Hematopoietic multipotent progenitor cell treated with erythropoietin and hydrocortisone succinate and interleukin-3 and kit ligand, for 6 days (in vitro differentiated cells): ENCODE results near the gene SYT14.
"Not testable (repeated sequence)": the region's sequence is repeated elsewhere in the genome, so short reads cannot be mapped to it uniquely, and the experiment has no call there.

Experiments used
- DNase-seq: peaks from one replicate; pipeline ENCODE4 v3.0.0-alpha.2; 2015

The SYT14 gene

DNA sequence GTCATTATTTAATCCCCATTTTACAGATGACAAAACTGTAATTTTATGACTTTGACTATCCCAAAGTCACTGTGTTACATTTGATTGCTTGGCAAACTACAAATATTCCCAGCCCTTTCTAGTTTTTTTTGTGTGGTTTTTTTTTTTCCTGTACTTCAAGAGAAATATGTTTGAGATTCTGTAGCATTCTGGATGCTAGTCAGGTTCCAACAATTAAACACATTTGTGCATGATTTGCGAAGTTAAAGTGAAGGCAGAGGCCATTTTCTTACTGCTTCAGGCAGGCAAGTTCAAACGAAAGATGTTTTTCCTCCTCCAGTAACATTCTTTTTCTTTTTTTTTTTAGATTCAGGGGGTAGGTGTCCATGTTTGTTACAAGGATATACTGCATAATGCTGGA lies 186.7 kb downstream of the SYT14 start:
- DNase-seq = no peak

DNA sequence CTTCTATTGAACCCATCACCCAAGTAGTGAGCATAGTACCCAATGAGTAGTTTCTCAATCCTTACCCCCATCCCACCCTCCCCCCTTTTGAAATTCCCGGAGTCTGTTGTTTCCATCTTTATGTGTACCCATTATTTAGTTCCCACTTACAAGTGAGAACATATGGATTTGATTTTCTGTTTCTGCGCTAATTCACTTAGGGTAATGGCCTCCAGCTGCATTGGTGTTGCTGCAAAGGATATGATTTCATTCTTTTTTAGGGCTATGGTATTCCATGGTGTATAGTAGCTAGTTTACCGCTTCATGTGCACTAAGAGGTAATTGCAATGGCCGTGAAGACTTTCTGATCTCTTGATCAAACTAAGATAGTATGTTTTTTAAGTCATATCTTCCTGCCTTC lies 187.1 kb downstream of the SYT14 start:
- DNase-seq = no peak

DNA sequence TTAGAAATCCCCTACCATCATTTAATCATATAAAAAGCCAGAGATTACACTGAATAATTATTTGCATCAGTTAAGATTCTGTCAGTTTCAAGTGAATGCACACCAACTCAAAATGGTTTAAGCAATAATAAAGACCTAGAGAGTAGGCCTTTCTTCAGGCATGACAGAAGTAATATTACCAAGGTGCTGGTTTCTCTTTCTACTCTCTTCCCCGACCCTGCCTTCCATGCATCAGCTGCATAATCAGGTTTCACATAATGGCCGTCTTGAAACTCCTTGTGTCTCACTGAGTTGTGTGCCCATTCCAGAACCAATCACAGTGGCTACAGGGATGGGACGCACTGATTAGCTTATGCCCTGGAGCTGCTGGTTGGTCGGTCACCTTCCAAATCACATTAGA lies 191.1 kb downstream of the SYT14 start:
- no peak for DNase-seq

DNA sequence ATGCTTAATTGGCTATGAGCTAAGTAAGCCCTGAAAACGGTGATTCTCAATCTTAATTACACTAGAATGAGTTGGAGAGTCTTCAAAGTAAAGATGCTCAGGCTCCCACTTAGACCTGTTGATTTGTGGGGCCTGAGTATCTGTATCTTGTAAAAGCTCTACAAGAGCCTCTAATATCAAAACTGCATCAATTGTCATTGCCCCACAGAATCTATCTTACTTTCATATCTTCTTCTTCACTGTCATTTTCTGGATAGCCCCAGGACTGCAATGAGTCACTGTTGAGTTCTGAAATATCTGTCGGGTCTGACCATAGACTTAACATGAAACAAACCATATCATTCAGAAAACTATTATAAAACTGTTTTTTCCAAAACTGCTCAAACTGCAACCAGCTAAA lies 191.7 kb downstream of the SYT14 start:
- no peak for DNase-seq

DNA sequence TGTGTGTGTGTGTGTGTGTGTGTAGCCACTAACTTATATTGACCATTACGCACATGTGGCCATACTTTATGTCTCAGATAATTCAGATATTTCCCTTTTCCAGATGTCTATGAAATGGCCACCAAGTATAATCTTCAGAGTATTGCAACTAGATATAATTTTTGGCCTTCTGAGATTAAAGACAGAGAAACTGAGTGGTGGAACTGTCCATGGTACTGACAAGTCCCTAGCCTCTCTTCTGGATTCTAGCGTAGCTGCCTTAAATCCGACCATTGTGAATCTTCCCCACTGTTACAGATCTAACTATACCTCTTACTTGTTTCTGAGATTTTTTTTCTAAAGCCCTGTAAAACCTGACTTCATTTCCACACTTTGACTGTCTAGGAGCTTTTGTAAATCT lies 194.6 kb downstream of the SYT14 start:
- peak; percentile 56 for DNase-seq

DNA sequence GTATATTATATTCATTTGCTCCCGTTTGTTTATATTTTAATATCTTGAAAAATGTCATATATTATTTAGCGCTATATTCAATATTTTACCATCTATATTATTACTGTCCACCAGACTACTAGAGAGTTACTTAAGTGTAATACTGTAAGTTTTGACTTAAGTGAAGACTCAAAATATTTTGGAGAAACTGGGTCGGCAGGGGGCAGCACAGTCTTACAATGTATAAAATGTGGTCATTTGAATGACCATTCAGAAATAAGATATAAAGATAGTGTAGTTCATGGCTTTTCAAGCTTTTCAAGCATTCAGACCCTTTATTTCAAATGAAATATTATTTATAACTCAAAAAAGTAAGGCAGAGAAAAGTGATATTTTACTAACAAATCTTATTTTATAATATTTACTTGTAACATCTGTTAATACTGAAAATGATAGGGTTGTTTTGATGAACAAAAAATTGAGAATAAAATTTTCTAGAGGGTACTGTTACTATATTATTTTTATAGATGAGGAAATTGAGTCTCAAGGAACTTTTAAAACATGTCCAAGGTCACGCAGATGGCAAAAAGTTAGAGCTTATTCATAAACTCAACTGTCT lies 205.5 kb downstream of the SYT14 start:
- DNase-seq = peak; percentile 77

DNA sequence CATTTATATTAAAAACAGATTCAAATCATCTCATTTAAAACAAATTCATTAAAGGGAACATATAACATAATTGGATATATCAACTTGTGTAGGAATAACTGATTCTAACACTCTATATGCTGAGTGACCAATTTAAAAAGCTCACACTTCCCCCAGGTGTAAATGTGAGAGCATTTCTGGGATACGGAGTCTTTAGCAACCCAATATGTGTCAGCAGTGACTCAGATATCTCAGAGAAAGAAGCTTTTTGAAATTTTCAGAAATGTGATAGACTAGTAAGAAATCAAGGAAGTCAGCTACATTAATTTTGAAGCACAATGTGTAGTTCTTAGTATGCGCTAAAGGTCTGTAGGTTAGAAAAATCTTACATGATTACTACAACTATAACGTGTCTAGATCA lies 206.7 kb downstream of the SYT14 start:
- no peak for DNase-seq

DNA sequence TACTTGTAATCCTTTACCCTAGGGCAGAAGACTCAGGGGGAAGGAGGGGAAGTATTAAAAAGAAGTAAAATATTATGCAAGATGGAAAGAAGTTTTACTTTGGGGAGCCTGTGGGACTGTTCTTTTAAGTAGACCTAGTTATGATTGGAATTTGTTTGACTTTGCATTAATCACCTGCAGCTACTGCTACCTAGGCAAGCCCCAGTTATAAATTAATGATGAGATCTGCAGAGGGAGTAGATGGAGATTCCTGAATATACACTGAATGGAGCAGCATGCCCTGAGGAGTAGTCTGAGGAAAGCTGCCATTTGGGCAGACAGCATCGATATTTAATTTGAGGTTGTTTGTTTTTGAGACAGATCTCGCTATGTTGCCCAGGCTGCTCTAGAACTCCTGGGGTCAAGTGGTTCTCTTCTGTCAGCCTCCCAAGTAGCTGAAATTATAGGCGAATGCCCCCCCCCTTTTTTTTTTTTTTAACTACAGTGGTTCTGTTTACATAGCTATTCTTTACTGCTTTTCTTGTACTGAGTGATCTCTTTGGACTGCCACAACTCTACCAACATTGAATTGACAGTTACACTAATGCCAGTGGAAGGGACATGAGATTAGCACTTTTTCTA lies 213.1 kb downstream of the SYT14 start:
- no peak for DNase-seq

DNA sequence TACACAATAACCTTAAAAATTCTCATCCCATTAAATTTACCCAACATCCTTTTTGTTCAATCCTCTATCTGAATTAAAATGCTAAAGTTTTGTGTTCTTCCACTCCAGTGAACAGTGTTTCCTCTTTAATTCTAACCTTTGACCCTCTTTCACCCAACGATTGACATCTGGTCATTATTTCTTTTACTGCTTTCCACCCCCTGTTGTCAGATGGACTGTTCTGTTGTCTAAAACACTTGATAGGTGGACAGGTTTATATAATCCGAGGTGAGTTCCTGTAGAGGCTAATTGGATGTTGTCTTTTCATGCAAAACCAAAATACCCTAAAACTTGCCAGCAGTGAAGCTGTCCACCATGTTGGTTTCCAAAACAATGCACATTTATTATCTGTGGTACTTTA lies 221.2 kb downstream of the SYT14 start:
- DNase-seq = no peak

DNA sequence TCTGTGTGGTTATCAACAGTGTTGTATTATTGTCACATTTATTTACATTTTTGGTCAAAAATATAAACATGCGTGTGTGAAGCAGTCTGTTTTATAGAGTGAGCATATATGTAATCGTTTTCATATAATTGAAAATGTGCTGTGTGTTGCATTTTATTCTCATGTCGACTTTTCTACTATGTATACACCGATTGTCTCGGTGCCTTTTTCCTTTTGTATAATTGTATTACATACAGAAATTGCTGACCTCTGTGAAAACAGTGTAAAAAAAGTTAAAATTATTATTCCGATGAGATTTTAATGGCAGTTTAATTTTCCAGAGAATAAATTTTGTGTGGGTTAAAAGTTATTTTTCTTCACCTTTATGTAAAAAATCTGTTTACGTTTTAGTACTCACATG lies 232.2 kb downstream of the SYT14 start:
- no peak for DNase-seq

DNA sequence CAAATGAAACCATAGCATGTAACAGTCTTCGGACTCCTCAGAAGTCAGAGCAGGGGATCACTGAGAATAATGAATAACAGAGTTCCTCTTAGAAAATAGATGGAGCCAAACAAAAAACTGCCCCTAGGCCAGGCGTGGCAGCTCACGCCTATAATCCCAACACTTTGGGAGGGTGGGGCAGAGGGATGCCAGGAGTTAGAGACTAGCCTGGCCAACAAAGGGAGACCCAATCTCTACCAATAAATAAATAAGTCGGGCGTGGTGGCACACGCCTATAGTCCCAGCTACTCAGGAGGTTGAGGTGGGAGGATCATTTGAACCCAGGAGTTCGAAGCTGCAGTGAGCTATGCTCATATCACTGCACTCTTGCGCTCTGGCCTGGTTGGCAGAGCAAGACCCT lies 236.1 kb downstream of the SYT14 start:
- no peak for DNase-seq

DNA sequence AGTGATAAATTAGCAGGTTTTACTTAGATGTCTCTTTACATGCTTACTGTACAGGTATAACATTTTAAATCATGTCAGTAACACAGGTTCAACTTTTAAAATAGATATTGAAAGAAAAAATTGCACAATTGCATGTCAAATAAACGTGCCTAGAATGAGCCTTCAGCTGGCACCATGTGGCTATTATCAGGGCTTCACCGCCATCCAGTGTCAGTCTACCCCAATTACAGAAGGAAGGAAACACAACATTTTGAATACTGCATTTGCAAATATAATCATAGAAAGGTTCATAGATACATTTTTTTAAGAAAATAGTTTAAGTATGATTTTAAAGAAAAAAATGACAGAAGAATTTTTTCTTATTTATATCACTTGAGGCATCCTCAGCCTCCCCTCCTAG lies 247.0 kb downstream of the SYT14 start:
- DNase-seq = no peak

DNA sequence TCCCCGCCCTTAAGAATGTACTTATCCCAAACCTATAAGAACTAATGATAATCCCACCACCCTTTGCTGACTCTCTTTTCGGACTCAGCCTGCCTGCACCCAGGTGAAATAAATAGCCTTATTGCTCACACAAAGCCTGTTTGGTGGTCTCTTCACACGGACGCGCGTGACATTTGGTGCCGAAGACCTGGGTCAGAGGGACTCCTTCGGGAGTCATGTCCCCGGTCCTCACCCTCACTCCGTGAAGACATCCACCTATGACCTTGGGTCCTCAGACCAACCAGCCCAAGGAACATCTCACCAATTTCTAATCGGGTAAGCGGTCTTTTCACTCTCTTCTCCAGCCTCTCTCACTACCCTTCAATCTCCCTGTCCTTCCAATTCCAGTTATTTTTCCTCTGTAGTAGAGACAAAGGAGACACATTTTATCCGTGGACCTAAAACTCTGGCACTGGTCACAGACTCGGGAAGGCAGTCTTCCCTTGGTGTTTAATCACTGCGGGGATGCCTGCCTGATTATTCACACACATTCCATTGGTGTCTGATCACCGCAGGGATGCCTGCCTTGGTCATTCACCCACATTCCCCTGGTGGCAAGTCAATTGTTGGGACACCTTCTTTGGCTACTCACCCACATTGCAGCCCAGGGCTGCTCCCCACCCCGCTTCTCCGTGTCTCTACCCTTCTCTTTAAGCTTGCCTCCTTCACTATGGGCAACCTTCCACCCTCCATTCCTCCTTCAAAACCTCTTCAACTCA lies 250.0 kb downstream of the SYT14 start:
- not testable (repeated sequence) for DNase-seq

DNA sequence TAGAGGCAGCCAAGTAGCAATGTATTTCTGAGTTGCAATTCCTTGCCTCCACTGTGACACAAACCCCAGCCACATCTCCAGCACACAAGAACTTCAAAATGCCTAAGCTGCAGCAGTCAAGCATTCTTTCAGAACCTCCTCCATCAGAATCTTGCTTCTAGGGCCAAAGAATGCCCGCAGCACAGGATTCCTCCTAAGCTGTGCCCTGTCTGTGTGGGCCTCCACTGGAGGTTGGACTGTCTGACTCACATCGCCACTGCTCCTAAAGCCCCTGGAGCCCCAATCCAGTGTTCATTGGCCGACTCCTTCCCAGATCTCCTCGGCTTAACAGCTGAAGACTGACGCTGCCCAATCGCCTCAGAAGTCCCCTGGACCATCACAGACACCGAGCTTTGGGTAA lies 251.4 kb downstream of the SYT14 start:
- no peak for DNase-seq

DNA sequence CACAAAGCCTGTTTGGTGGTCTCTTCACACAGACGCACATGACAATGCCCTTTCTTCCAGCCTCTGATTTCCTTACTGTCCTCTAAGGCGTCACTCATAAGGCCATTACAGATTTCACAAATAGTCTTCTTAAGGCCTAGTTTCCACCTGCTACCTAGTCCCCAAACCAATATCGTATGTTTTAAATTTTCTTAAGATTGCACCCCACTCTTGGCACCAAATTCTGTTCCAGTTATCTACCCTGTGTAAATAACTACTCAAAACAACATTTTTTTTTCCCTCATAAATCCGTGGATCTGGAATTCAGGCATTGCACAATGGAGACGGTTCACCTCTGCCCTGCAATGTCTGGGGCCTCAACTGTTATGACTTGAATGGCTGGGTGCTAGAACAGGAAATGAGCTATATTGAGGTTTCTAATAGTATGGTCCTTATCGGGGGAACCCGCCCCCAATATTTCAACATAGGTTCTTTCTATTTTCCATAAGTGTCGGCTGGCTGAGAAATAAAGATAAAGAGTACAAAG lies 257.7 kb downstream of the SYT14 start:
- DNase-seq = no peak

DNA sequence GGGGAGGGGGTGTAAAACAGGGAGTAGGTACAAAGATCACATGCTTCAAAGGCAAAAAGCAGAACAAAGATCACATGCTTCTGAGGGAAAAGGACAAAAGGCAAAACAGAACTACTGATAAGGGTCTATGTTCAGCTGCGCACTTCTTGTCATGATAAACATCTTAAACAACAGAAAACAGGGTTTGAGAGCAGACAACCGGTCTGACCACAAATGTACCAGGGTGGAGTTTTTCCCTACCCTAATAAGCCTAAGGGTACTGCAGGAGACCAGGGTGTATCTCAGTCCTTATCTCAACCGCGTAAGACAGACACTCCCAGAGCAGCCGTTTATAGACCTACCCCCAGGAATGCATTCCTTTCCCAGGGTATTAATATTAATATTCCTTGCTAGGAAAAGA lies 258.2 kb downstream of the SYT14 start:
- not testable (repeated sequence) for DNase-seq

DNA sequence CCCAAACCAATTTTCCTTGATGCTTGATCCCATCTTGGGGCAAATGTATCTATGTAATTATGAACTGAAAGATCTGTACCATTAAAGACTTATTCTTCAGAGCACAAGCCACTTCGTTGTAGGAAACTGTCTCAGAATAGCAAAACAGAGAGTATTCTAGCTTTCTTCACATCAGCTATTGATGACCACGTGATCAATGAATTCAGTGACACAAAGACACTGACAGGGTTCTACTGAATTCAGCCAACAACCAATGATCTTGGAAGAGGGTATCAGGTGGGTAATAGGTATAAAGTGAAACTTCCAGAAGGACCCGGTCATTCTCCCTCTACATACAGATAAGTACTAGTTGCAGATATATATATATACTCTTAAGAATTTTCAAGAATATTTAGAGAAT lies 260.8 kb downstream of the SYT14 start:
- DNase-seq = no peak

DNA sequence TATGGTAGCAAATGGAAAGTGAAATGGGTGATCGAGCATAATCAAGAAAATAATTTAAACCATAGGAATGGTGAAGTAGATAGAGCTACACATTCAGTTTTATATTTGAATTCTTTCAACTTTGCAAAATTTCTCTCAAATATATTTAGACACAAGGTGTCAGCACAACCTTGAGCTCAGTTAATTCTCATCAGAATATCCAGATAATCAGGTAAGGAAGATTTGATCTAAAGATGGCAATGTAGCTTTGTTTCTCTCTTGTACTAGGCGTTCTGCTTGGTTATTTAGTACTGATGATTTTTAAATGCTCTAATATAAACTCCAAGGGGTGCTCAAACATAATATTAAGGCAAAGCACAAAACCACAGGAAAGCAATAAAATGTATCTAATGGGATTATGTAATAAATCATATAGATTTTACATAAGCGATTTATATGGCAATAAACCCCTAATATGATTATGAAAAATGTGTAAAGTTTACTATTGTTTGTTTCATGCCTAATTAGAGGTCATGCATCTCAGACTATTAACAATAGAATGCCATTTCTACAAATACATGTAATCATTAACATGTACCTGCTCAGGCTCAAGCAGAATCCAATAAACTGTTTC lies 262.2 kb downstream of the SYT14 start:
- no peak for DNase-seq

DNA sequence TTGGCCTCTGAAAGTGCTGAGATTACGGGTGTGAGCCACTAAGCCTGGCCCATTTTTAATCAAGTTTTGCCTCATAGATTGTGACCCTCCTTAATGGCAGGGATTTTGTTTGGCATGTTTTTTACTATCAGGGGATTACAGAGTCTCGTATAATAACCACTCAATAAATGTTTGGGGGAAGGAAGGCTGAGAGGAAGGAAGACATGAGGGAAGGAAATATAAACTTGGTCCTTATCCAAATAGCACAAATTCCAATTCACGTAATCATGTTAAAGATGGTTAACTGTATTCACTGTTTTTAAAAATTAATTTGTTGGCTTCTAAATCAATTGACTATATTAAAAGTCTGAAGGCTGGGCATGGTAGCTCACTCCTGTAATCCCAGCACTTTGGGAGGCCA lies 263.7 kb downstream of the SYT14 start:
- no peak for DNase-seq

DNA sequence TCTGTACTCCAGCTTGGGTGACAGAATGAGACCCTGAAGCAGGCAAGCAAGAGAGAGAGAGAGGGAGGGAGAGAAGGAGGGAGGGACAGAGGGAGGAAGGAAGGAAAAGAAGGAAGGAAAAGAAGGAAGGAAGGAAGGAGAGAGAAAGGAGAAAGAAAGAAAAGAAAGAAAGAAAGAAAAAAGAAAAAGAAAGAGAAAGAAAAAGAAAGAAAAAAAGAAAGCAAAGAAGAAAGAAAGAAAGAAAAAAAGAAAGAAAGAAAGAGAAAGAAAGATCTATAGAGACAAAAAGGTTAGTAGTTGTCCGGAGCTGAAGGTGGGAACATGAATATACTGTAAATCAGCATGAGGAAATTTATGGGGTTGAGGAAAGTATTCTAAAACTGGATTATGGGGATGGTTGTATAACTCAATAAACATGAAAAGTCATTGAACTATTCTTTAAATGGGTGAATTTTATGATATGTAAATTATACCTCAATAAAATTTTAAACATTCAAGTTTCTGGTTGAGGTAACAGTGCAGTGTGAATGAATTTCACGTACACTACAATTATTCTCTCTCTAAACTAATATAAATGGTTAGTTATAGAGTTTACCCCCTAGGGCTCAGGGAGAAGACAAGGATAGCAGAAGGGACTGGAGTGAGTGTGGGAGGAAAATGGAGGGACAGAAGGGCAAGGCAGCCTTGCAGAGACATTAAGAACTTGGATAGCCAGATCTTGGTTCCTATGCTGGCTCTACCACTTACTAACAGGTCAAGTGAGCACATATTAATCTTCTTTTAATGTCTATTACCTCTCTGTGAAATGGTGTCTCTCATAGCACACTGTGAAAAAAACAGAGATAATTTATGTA lies 269.8 kb downstream of the SYT14 start:
- no peak for DNase-seq

DNA sequence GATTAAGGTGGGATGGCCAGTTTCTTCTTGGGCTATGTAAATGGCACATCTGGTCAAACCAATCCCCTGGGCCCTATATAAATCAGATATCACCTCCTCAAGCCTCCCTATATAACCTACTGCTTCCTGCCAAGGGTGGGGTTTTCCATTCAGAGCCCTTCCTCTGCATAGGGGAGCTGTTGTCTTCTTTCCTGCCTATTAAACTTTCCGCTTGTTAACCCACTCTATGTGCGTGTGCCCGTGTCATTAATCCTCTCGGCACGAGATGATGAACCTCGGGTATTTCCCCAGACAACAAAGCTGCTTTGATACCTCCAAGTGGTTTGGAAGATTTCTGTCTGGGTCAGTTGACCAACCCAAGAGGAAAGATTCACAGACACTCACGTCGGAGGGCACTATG lies 275.3 kb downstream of the SYT14 start:
- DNase-seq = no peak

DNA sequence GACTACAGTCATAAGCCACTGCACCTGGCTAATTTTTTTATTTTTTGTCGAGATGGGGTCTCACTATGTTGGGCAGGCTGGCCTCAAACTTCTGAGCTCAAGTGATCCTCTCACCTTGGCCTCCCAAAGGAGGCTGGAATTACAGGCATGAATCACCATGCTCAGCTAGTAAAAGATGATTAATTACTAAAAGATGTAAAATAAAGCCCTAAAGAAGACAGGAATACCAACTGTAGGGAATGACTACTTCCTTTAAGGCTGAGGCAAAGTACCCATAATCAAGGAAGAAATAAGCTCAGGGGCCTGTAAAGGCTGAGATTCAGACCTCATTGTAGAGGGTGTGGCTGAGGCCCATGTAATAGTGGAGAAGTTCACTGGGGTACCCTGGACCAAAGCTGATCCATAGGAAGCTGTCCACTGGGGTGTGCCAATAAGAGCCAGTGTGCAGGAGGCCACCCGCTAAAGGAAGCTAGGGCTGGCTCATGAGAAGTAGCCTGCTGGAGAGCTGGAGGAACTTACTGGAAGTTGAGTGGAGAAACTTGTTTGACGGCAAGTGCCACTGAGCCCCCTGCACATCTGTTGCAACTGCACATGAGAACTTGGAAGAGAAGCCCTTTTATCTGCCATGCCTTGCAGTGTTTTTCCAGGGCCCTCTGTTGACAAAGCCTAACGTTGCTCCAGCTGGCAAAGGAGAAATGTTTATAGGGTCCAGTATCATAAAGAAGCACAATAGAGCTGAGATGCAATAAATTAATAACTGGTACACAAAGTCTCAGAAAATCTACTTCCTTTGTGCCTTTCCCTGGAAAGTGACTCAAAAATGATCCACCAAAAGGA lies 276.8 kb downstream of the SYT14 start:
- no peak for DNase-seq
